Hindlimb muscle (tissue), 1 donor: ENCODE measurements around the gene STK35. TPM values are rescaled to one million over a fixed set of nuclear protein-coding genes. Genes with fewer than 3 reads are reported as not detected.
A peak's percentile ranks its signal among the peaks of the same experiment; 100 is the strongest.

Experiments used
- DNase-seq: peaks from one replicate; pipeline ENCODE4 v3.0.0-alpha.2; 2013
- polyA plus RNA-seq: library from polyadenylated mRNA; unstranded; fragments of 120-200 nt; gene quantifications from one replicate; pipeline ENCODE4 v1.2.1, GENCODE V29; 2013; ENCODE audit not compliant: insufficient read length

STK35 gene
- polyA plus RNA-seq, result 8.4 TPM

GRCh38 chr20:2101057-2101864 lies at the start of gene STK35:
STK35 (plus strand) TSS chr20:2101827; CDS start chr20:2101882, 55 bp downstream.
- no peak for DNase-seq

GRCh38 chr20:2051946-2052345 lies 49.7 kb upstream of the STK35 start:
- DNase-seq, result no peak

- no peak for DNase-seq
Observed at GRCh38 chr20:2052741-2053140, 48.9 kb upstream of the STK35 start.

GRCh38 chr20:2053615-2054014 lies 48.0 kb upstream of the STK35 start:
- DNase-seq, result no peak

GRCh38 chr20:2054911-2055310 lies 46.7 kb upstream of the STK35 start:
- no peak for DNase-seq

GRCh38 chr20:2059411-2059810 lies 42.2 kb upstream of the STK35 start:
- DNase-seq, result no peak

GRCh38 chr20:2065099-2065498 lies 36.5 kb upstream of the STK35 start:
- DNase-seq, result no peak

GRCh38 chr20:2066461-2067122 lies 35.0 kb upstream of the STK35 start:
- no peak for DNase-seq

GRCh38 chr20:2080532-2081224 lies 20.9 kb upstream of the STK35 start:
- no peak for DNase-seq

- DNase-seq, result no peak
Observed at GRCh38 chr20:2084703-2085102, 16.9 kb upstream of the STK35 start.

- DNase-seq, result no peak
Observed at GRCh38 chr20:2086177-2086979, 15.2 kb upstream of the STK35 start.

- DNase-seq, result no peak
Observed at GRCh38 chr20:2086980-2087377, 14.6 kb upstream of the STK35 start.

- DNase-seq, result no peak
Observed at GRCh38 chr20:2088891-2089290, 12.7 kb upstream of the STK35 start.

- DNase-seq, result no peak
Observed at GRCh38 chr20:2089447-2089846, 12.2 kb upstream of the STK35 start.

- no peak for DNase-seq
Observed at GRCh38 chr20:2093159-2093781, 8.4 kb upstream of the STK35 start.

- DNase-seq, result no peak
Observed at GRCh38 chr20:2093883-2094282, 7.7 kb upstream of the STK35 start.

- DNase-seq, result peak; percentile 92
Observed at GRCh38 chr20:2101865-2102584, 398 bp downstream of the STK35 start.

GRCh38 chr20:2102585-2103460 lies 1.2 kb downstream of the STK35 start:
- DNase-seq, result peak; percentile 93

- DNase-seq, result peak; percentile 22
Observed at GRCh38 chr20:2103461-2104153, 2.0 kb downstream of the STK35 start.

- no peak for DNase-seq
Observed at GRCh38 chr20:2104236-2104635, 2.6 kb downstream of the STK35 start.
